Measurements from ENCODE around the gene ONECUT3.

Gene ONECUT3

DNA sequence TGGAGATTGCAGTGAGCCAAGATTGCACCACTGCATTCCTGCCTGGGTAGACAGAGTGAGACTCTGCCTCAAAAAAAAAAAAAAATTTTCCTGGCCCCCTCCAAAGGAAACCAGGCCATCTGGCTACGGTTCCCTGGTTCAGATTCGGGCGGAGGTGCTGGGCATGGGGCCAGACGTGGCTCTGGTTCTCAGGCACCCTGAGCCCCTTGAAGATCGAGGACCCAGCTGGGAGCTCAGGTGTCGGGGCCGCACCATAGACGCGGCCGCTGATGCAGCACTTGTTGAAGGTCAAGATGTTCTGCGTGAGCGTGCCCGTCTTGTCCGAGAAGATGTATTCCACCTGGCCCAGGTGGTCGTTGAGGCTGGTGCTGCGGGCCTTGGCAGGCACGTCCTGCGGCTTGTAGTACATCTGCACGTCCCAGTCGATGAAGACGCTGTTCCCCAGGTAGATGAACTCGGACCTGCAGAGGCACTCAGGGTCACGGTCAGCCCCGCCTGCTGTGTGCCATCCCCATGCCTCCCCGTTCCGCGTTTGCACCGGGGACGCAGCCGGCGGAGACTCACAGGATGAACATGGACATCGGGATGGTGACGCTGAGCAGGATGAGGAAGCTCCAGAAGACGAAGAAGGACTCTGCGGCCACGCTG, 46.5 kb downstream of the ONECUT3 start:
- H3K4me3 ChIP-seq (ENCODE audit: low read length) = no peak overlapping the region
- TF ChIP-seq ZNF274 (IDR thresholded peaks at IDR 0.05; ENCODE audit: low read depth, low read length) = no peak

- no peak for TF ChIP-seq ZNF274 (IDR thresholded peaks at IDR 0.05; ENCODE audit: low read depth, low read length)
- no peak overlapping the region for H3K4me3 ChIP-seq (ENCODE audit: low read length)
Measured at GRCh38 chr19:1804858-1805257, 51.6 kb downstream of the ONECUT3 start.

DNA sequence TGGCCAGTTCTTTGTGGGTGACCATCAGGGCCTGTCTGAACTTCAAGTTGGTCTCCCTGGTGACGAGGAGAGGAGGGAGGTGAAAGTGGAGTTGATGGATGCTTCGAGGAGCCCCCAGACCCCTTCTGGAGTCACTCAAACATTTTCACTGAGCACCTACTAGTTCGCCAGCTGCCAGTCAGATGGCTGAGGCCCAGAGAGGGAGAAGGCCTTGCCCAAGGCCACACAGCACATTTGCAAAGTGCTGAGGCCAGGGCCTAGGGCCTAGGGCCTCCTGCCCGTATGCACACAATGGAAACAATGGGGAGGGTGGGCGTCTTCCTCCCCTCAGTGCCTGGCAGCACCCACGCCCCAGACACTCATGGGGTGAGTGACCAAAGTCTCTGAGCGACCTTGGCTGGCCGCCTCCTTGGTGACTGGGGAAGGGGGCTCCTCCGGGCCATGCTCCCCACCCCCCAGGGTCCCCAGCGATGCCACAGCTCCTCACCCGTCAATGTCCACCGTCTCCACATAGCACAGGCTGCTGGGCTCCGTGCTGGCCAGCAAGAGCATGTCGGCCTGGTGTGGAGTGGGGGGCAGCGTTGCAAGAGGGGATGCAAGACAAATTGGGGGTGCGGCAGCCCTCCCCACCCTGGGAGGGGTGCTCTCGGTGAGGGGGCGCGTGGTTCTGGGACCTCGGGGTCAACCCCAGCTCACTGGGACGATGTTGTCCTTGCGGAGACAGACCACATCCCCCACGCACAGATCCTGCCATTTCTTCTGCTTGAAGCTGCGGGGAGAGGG, 52.3 kb downstream of the ONECUT3 start:
- no peak for TF ChIP-seq ZNF274 (IDR thresholded peaks at IDR 0.05; ENCODE audit: low read depth, low read length)
- H3K4me3 ChIP-seq (ENCODE audit: low read length) = no peak overlapping the region

GRCh38 chr19:1806184-1807029, 53.1 kb downstream of the ONECUT3 start:
- H3K4me3 ChIP-seq (ENCODE audit: low read length) = no peak overlapping the region
- TF ChIP-seq ZNF274 (IDR thresholded peaks at IDR 0.05; ENCODE audit: low read depth, low read length) = no peak

- H3K4me3 ChIP-seq (ENCODE audit: low read length) = no peak overlapping the region
- no peak for TF ChIP-seq ZNF274 (IDR thresholded peaks at IDR 0.05; ENCODE audit: low read depth, low read length)
Measured at GRCh38 chr19:1807030-1807694, 53.9 kb downstream of the ONECUT3 start.

GRCh38 chr19:1807695-1808394, 54.5 kb downstream of the ONECUT3 start:
- no peak overlapping the region for H3K4me3 ChIP-seq (ENCODE audit: low read length)
- TF ChIP-seq ZNF274 (IDR thresholded peaks at IDR 0.05; ENCODE audit: low read depth, low read length) = no peak

- TF ChIP-seq ZNF274 (IDR thresholded peaks at IDR 0.05; ENCODE audit: low read depth, low read length) = no peak
- no peak overlapping the region for H3K4me3 ChIP-seq (ENCODE audit: low read length)
Measured at GRCh38 chr19:1808395-1808731, 55.1 kb downstream of the ONECUT3 start.

DNA sequence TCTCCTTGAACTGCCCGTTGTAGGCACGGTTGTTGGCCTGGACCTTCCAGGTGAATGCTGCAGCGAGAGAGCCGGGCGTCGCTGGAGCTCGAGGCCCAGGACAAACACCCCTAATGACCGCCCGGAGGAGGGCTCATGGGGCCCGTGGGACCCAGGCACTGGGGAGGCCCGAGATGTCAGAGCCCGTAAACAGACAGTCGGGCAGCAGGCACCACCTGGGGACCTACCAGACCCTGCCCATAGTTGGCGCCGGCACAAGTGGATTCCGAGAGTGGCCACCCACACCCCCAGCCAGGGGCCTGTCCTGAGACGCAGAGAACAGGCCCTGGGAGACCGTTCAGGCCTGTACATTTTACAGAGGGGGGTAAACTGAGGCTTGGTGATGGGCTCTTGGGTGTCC, 56.4 kb downstream of the ONECUT3 start:
- no peak overlapping the region for H3K4me3 ChIP-seq (ENCODE audit: low read length)
- TF ChIP-seq ZNF274 (IDR thresholded peaks at IDR 0.05; ENCODE audit: low read depth, low read length) = no peak

DNA sequence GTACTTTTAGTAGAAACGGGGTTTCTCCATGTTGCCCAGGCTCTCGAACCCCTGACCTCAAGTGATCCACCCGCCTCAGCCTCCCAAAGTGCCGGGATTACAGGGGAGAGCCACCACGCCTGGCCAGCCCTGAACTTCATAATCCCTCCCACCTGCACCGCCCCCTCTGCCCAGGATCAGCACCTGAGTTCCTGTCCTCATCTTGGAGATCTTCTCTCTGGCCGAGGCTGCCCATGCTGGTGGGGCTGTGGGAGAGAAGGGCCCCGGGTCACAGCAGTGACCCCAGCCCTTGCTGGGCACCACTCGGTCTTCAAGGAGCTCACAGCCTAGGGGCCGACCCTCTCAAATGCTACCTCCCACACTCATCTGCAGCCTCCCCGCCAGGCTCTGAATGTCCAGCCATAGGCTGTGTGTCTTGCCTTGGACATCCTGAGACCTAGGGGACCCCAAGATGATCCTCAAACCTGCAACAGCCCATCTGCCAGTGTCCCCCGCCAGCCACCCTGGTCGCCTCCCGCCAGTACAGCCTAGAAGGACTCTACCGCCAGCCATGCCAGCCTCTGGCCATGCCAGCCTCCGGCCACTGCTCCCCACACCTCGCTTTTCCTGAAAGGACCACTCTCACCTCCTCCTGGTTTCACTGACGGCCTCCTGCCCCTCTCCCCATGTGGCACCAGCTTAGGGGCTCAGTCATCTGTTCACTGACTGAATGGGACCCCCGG, 57.3 kb downstream of the ONECUT3 start:
- H3K4me3 ChIP-seq (ENCODE audit: low read length) = no peak overlapping the region
- TF ChIP-seq ZNF274 (IDR thresholded peaks at IDR 0.05; ENCODE audit: low read depth, low read length) = no peak

GRCh38 chr19:1811472-1811894, 58.2 kb downstream of the ONECUT3 start:
- peak overlapping the region; percentile 45; the same call in 1 of the 2 replicates for H3K4me3 ChIP-seq (ENCODE audit: low read length)
- TF ChIP-seq ZNF274 (IDR thresholded peaks at IDR 0.05; ENCODE audit: low read depth, low read length) = no peak

GRCh38 chr19:1811942-1812425, 58.7 kb downstream of the ONECUT3 start, which contains the start of gene ATP8B3:
Gene ATP8B3 (minus strand): TSS chr19:1812276. CDS start chr19:1811736, 540 bp downstream.
- no peak for TF ChIP-seq ZNF274 (IDR thresholded peaks at IDR 0.05; ENCODE audit: low read depth, low read length)
- H3K4me3 ChIP-seq (ENCODE audit: low read length) = peak within 1 kb of the TSS; percentile 45; the same call in 1 of the 2 replicates

- H3K4me3 ChIP-seq (ENCODE audit: low read length) = peak overlapping the region; percentile 42; the same call in 1 of the 2 replicates
- TF ChIP-seq ZNF274 (IDR thresholded peaks at IDR 0.05; ENCODE audit: low read depth, low read length) = no peak
Measured at GRCh38 chr19:1812426-1813191, 59.3 kb downstream of the ONECUT3 start.

Data from GM08714 (cell line).